K562 (cell line): ENCODE data around the gene NUP205. TPM values are rescaled to one million over a fixed set of nuclear protein-coding genes. Genes with fewer than 3 reads are reported as not detected.

Experiments used
- CLOCK ChIP-seq: fragments of 250-450 bp; sonication (Bioruptor Pico); IDR thresholded peaks from 2 replicates; pipeline ENCODE4 v1.4.0; 2020; ENCODE audit warnings: mild to moderate bottlenecking, moderate library complexity, borderline replicate concordance
- ELK1 ChIP-seq: sonication (generic); formaldehyde crosslinking; IDR thresholded peaks from 2 replicates; pipeline ENCODE4 v1.8.1; 2022; ENCODE audit warnings: missing genetic modification reagents
- HMBOX1 ChIP-seq: sonication (generic); IDR thresholded peaks from 2 replicates; pipeline ENCODE4 v1.6.1; 2016
- JUND ChIP-seq, 2 experiments: IDR thresholded peaks; 2 replicates in 1 of 2; 3 replicates in 1 of 2; pipeline ENCODE4 v1.6.1; 2011; ENCODE audit warnings: borderline replicate concordance in 2 of 2, low read depth in 2 of 2, low read length in 2 of 2, improper control_type of control experiment in 1 of 2, missing biosample characterization in 1 of 2, missing genetic modification characterization in 1 of 2, missing genetic modification reagents in 1 of 2
- MNT ChIP-seq, 2 experiments: fragments of 450-650 bp; conservative IDR thresholded peaks; 2 replicates each; pipeline ENCODE4 v1.6.1; 2017; ENCODE audit warnings: mild to moderate bottlenecking in 2 of 2, moderate library complexity in 2 of 2
- RAD21 ChIP-seq, 2 experiments: fragments of 250-450 bp in 1 of 2; fragments of 450-650 bp in 1 of 2; sonication (Bioruptor Pico) in 1 of 2; formaldehyde crosslinking in 1 of 2; IDR thresholded peaks in 1 of 2; conservative IDR thresholded peaks in 1 of 2; 2 replicates each; pipeline versions ENCODE4 v1.4.0 to v1.8.0; 2020 to 2022; ENCODE audit warnings: mild to moderate bottlenecking in 2 of 2, moderate library complexity in 1 of 2
- RNF2 ChIP-seq: sonication (generic); IDR thresholded peaks from 2 replicates; pipeline ENCODE4 v1.6.1; 2016
- SMAD2 ChIP-seq: fragments of 150-350 bp; IDR thresholded peaks from 2 replicates; pipeline ENCODE4 v1.6.1; 2014; ENCODE audit warnings: low read depth, mild to moderate bottlenecking, low read length
- SUPT5H ChIP-seq: fragments of 450-650 bp; IDR thresholded peaks from 2 replicates; pipeline ENCODE4 v1.6.1; 2016
- TFE3 ChIP-seq: fragments of 450-650 bp; formaldehyde crosslinking; IDR thresholded peaks from 2 replicates; pipeline ENCODE4 v1.4.0; 2020; ENCODE audit warnings: mild to moderate bottlenecking, mixed read lengths
- ZMIZ1 ChIP-seq, 2 experiments: fragments of 150-350 bp in 1 of 2; IDR thresholded peaks; 2 replicates each; pipeline ENCODE4 v1.6.1; 2012 to 2016; ENCODE audit warnings: low read depth in 2 of 2, low read length in 2 of 2, mild to moderate bottlenecking in 1 of 2, moderate library complexity in 1 of 2
- polyA plus RNA-seq, 8 experiments: library from polyadenylated mRNA; depleted of rRNA in 4 of 8; stranded (reverse) in 5 of 8; unstranded in 3 of 8; fragments of >200 nt; fragmentation: Nextera tagmentation in 2 of 8; fragmentation: Illumina TruSeq in 1 of 8; extraction: Ambion mirVana in 2 of 8; extraction: Trizol in 1 of 8; gene quantifications; 2 replicates each; pipeline versions ENCODE4 v1.2.1 to v1.2.3, GENCODE V29; 2011 to 2014; ENCODE audit warnings: inconsistent platforms in 1 of 8, missing spikeins in 1 of 8
- total RNA-seq, 7 experiments: library from RNA; depleted of rRNA in 6 of 7; stranded (reverse); fragments of >200 nt in 6 of 7; fragmentation: Illumina TruSeq in 2 of 7; extraction: Trizol in 2 of 7; gene quantifications; 2 replicates each; pipeline versions ENCODE4 v1.2.1 to v1.2.3, GENCODE V29; 2011 to 2021; ENCODE audit warnings: low replicate concordance in 1 of 7

The NUP205 gene
- total and polyA plus RNA-seq, 9 of the 15 experiments (the other 6 are each of a cell fraction or from before 2014, with no cell fraction given) = 101 to 282 (median 193) TPM

- TF ChIP-seq ELK1 (CRISPR knock-in tag) = no peak
- no peak for TF ChIP-seq SUPT5H
- TF ChIP-seq SMAD2 = no peak
- 0 out of 4 replicates have a peak, but pooled peaks of 1 of the 2 experiments have one; percentile 41 for TF ChIP-seq MNT (conservative IDR thresholded peaks at IDR 0.05)
- TF ChIP-seq RAD21 (CRISPR knock-in tag; conservative IDR thresholded peaks at IDR 0.05 in 1 of 2, IDR thresholded peaks at IDR 0.05 in 1 of 2) = peak; percentile 79 to 80
- TF ChIP-seq ZMIZ1 (IDR thresholded peaks at IDR 0.05; ENCODE audit: low read depth in 2 of 2, low read length in 2 of 2) = no peak
- no peak for TF ChIP-seq CLOCK (CRISPR knock-in tag)
- TF ChIP-seq RNF2 = no peak
- peak; percentile 33; the same call in 1 of the 2 replicates for TF ChIP-seq TFE3 (CRISPR knock-in tag)
- TF ChIP-seq HMBOX1 = no peak
- no peak for TF ChIP-seq JUND (IDR thresholded peaks at IDR 0.05; ENCODE audit: borderline replicate concordance, low read depth, low read length)
- TF ChIP-seq JUND (tag; IDR thresholded peaks at IDR 0.05; ENCODE audit: borderline replicate concordance, low read depth, low read length) = no peak
Measured at GRCh38 chr7:135672560-135673359, 115.0 kb downstream of the NUP205 start (continued).
